ENCODE results near the gene BLCAP.

The BLCAP gene

DNA sequence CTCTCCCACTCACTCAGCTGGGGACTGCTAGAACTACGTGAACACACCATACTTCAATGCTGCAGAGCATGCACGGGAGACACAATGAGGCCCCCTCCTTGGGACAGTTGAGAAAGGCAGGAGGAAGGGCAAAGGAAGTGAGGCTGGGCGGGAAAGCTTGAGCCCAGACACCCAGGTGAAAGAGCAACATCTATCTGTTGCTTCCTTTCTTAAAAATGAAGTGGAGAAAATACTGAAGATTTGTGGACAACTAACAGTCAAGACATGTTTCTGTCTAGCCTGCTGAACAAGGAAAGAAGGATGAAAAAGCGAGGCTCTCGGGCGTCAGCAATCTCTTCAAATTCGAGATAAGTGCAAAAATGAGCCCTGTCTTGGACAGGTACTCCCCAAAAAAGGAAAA is 9.6 kb downstream of the BLCAP start:
- DNase-seq (ENCODE audit: extremely low read depth in 1 of 2, low read depth in 1 of 2), result no peak

DNA sequence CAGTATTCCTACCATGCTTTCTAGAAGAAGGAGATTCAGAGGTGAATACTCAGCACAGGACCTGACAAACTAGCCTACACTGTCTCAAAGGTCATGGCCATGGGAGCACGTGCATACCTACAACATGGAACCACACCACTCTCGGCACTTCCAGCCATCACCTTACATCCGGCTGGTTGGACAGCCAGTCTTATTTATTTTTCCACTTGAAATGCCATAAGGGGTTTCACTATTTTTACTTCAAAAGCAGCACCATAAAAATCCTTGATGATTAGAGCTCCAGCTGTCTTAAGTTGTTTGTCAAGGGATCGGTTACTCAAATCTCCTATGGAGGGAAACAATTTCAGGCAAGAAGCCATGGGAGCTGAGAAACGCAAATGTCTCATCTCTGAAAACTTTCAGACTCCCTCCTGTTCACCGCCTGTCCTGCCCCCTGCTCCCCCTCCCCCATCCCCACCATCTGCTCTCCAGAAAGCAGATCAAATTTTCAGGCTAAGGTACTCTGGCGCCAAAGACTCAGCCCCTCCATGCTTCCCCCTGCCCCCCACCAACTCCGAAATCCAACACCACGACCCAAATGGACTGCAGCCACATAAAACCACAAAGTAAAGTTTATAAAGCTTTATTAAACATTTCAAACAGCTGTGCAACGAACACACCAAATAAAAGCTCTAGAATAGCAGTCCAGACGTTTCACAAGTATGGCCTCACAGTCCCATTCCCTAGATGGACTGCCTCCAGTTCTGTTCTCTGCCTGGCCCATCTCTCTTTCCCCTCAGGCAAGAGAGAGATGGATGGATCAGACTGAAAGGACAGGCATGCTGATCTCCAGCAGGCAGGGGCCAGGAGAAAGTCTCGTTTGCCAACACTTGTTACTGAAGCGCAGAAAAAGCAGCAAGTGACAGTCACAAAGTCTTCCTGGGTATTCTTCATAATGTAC is 10.6 kb downstream of the BLCAP start:
- DNase-seq (ENCODE audit: extremely low read depth in 1 of 2, low read depth in 1 of 2), result no peak

DNA sequence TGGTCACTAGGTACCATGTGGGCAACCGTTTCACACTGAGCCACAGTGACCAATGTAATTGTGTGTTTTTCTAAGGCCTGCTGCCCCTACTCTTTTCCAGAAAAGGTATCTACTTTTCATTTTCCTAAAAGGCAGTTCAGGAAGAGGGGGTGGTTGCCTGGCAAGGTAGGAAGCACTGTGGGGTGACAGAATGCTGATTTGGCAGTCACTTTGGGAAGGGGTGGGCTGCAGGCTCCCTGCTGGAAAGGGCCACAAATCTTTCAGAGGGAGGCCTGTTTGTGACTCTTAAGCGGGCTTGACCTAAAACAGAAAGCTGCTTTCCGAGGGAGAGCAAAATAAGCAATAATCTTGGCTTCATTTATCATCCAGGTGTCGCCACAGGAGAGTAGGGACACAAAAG is 11.8 kb downstream of the BLCAP start:
- no peak for DNase-seq (ENCODE audit: extremely low read depth in 1 of 2, low read depth in 1 of 2)

DNA sequence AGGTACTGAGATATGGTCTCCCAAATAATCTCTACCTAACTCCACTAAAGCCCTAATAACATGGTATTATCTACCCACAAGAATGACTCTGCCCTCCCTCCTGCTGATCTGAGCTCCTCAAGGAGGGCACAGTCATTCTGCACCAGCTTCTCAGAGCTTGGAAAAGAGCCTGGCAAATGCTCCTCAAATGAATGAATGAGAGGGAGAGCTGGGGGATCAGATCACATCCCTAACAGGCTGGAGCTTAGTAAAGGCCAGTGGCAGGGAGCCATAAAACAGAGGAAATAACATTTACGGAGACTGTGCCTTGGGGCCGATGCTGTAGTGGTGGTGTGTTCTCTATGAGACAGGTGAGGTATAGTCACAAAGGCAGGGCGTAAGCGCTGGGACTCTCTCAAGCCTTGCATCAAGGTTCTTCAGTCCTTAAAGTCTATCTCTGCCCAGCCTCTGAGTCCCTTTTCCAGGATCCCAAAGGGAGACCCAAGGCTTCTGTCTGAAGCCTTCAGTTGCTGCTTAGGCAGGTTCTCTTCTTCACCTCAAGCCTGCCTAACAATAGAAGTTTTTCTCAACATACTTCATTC is 13.8 kb downstream of the BLCAP start:
- no peak for DNase-seq (ENCODE audit: extremely low read depth in 1 of 2, low read depth in 1 of 2)

GRCh38 chr20:37511610-37512275 is 15.9 kb downstream of the BLCAP start:
- DNase-seq (ENCODE audit: extremely low read depth in 1 of 2, low read depth in 1 of 2), result no peak

GRCh38 chr20:37510226-37510625 is 17.4 kb downstream of the BLCAP start:
- no peak for DNase-seq (ENCODE audit: extremely low read depth in 1 of 2, low read depth in 1 of 2)

DNA sequence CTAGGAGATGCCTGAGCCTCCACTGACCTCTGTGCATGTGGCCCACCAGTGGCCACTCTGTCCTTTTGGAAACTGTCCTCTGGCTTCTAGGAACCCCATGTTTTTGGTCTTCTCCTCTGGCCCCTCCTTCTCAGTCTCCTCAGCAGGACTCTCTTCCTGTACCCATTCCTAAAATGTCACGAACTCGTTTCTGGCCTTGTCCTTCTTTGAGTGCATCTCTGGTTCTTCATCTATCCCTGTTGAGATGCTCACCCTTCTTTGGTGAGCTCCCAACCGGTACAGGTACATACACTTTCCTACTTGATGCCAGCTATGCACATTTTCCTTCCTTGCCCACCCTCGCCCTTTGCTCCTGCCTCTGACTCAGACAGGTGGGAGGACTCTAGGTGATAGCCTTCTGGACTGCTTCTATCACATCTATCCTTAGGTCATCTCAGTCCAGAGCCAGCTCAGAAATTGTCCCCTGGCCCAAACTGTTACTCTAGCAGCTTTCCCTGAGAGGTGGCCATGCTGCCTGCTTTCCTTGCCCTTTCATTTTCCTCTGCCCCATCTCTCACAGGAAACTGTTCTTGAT is 21.4 kb downstream of the BLCAP start:
- DNase-seq (ENCODE audit: extremely low read depth in 1 of 2, low read depth in 1 of 2), result no peak

DNA sequence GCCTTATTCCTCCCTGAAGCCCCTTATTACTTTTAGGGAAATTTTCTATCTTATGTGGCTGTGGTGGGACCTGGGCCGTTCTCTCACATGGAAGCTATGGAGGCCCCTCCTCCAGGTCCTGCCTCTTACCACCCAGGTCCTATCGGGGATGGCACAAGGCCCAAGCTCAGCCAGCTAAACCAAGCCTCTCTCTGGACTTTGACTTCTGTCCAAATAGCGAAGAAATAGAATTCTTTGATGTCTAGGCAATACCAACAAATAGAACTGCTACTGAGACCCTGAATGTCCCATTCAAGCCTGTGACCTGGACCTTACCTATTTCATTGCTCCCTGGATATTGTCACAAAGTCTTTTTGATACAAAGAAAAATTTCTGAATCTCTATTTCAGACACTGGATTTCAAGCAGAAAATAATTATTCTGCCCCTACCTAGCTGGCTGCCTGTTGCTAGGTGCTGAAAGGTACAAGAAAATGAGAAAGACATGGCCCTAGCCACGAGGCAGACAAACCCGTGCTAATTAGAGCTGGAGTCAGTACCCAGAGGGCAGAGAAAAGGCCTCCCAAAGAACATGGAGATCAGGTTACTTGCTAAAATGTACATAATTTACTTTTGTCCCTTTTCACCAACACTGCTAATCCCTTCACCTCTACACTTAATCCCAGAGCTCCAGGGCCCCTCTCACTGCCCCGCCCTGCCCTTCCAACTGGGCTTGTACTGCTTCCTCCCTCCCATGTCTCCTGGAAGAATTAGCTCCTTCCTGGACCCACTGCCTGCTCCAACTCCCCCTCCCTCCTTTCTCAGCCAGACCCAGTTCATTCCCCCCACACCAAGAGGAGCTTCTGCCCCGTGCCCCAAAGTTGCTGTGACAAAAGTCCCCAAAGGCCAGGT is 22.2 kb downstream of the BLCAP start:
- DNase-seq (ENCODE audit: extremely low read depth in 1 of 2, low read depth in 1 of 2), result no peak

DNA sequence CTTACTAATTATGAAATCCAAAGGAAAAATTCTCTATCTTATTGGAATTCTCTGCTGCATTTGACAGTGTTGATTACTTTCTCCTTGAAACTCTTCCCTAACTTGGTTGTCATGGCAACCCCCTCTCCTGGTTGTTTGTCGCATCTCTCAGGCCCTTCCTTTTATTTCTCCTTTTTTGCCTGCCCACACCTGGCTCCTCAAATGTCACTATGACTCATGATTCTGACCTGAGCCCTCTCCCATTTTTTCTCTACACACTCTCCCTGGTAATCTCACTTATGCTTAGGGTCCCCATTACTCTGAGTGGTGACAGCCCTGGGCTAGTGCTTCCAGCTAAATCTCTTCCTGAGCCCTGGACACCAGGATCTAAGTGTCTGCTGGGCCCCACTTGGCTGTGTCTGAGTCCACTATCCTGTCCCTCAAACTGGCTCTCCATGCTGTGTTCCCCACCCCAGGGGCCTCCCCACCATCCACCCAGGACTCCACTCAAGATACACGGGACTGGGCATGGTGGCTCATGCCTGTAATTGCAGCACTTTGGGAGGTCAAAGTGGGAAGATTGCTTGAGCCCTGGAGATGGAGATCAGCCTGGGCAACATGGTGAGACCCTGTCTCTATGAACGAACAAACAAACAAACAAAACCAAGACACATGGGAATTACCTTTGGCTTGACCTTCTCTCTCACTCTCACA is 23.1 kb downstream of the BLCAP start:
- no peak for DNase-seq (ENCODE audit: extremely low read depth in 1 of 2, low read depth in 1 of 2)

DNA sequence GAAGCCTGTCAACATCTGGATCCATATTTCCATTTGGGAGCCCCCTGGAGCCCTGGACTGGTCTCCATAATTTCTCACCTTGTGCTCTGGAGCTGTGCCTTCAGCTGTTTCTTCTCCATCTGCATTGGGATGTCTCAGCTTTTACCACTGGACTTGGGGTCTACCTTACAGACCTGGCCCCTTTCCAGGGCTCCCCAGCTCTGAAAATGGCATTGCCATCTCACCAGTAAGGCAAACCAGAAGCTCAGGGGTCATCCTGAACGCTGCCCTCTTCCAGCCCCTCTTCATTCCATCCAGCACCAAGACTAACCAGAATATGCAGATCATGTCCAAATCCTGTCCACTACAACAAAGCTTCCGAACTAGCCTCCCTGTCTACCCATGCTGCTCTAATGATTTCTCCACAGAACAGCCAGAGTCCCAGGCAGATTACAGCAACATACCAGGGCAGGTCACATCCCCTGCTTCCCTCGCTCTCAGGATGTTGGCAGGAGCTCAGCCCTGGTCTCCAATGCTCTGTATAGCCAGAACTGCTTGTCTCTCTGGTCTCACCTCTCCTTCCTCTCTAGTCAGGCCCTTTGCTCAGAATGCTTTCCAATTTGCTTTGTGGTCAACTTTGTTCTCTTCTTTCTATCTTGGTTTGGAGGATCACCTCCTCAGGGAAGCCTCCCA is 24.3 kb downstream of the BLCAP start:
- DNase-seq (ENCODE audit: extremely low read depth in 1 of 2, low read depth in 1 of 2), result no peak

DNA sequence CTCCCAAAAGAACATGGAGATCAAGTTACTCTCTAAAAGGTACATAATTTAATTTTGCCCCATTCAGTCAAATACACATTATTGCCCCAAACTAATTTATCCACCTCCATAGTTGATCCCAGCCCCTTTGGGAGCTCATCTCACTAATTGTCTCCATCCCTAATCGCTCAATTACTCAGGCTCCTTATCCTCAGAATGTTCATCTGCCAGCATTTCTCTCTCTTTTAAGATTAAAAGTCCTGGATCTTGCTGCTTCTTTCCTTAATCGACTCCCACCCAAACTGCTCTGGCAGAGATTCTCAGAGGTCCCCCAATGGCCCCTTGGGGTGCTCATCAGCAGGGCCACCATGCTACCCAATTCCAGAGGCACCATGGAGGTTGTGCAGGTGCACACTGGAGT is 25.0 kb downstream of the BLCAP start:
- no peak for DNase-seq (ENCODE audit: extremely low read depth in 1 of 2, low read depth in 1 of 2)

- DNase-seq (ENCODE audit: extremely low read depth in 1 of 2, low read depth in 1 of 2), result no peak
Observed at GRCh38 chr20:37501940-37502339, 25.7 kb downstream of the BLCAP start.

DNA sequence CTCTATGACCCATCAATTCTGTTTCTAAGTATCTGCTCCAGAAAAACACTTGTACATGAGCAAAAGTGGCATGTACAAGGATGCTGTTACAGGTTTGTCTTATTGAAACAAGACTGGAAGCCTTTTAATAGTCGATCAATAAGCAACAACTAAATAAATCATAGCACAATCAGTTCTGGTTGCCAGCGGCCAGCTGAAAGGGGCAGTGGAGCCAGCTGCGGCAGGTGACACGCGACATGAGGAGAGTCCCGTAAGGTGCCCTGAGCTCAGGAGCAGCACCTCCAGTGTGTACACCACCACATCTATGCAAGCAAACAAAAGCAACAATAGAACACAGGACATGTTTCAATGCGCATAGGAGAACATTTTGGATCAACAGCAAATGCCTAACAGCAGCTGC is 27.4 kb downstream of the BLCAP start:
- no peak for DNase-seq (ENCODE audit: extremely low read depth in 1 of 2, low read depth in 1 of 2)

GRCh38 chr20:37498066-37498665 is 29.5 kb downstream of the BLCAP start:
- DNase-seq (ENCODE audit: extremely low read depth in 1 of 2, low read depth in 1 of 2), result no peak

DNA sequence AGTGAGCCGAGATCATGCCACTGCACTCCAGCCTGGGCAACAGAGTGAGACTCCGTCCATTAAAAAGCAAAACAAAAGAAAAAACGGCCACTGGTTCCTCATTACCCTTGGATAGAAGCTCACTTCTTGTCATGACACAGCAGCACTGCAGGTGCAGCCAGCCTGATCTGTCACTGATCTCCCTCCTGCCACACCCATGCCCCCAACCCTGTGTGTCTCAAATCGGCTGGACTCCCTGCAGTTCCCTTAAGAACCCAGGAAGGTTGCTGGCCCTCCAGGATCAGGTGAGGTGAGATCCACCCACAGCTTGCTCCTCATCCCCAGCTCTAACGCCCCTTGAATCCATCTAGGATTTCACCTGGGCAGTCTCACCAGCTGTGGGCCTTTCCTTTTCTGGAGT is 32.9 kb downstream of the BLCAP start:
- DNase-seq (ENCODE audit: extremely low read depth in 1 of 2, low read depth in 1 of 2), result no peak

DNA sequence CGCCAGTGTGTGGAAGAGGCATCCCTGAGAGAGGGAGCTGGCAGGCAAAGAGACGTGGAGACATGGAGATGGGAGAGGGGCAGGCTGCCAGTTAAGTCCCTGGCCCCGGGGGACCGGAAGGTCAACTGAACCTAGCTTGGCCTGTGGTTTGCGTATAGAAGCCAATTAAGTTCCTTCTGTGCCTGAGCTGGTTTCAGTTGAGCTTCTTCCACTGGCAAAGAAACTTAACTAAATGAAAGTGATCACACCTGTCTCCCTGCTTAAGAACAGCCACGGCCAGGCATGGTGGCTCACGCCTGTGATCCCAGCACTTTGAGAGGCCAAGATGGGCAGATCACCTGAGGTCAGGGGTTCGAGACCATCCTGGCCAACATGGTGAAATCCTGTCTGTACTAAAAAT is 33.4 kb downstream of the BLCAP start:
- no peak for DNase-seq (ENCODE audit: extremely low read depth in 1 of 2, low read depth in 1 of 2)

GRCh38 chr20:37492945-37493344 is 34.7 kb downstream of the BLCAP start:
- DNase-seq (ENCODE audit: extremely low read depth in 1 of 2, low read depth in 1 of 2), result no peak

DNA sequence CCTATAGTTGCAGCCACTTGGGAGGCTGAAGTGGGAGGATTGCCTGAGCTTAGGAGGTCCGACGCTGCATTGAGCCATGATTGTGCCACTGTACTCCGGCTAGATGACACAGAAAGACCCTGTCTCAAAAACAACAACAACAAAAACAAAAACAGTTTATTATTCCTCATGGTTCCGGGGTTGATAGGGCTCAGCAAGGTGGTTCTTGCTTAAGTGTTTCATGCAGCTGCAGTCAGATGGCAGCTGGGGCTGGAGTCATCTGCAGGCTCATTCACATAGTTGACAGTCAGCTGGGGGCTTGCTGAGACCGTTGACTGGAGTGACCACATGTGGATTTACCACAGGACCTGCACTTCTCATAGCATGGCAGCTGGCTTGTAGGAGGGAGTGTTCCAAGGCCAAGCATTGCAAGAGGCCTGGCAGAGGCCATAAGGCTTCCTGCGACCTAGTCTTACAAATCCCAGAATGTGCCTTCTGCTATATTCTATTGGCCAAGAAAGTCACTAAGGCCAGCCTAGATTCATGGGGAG is 35.5 kb downstream of the BLCAP start:
- no peak for DNase-seq (ENCODE audit: extremely low read depth in 1 of 2, low read depth in 1 of 2)

Data from activated CD8-positive, alpha-beta memory T cell treated with anti-CD3 and anti-CD28 coated beads for 1 hour (primary cell).